HG02798 (cell line): ENCODE results near the gene MTA1.

Experiments used
- ATAC-seq: cut with Tn5 transposase; IDR thresholded peaks from one replicate; pipeline ENCODE4 v1.9.1; 2021; ENCODE audit warnings: mild to moderate bottlenecking; ENCODE audit not compliant: unreplicated experiment, poor library complexity

MTA1 gene

DNA sequence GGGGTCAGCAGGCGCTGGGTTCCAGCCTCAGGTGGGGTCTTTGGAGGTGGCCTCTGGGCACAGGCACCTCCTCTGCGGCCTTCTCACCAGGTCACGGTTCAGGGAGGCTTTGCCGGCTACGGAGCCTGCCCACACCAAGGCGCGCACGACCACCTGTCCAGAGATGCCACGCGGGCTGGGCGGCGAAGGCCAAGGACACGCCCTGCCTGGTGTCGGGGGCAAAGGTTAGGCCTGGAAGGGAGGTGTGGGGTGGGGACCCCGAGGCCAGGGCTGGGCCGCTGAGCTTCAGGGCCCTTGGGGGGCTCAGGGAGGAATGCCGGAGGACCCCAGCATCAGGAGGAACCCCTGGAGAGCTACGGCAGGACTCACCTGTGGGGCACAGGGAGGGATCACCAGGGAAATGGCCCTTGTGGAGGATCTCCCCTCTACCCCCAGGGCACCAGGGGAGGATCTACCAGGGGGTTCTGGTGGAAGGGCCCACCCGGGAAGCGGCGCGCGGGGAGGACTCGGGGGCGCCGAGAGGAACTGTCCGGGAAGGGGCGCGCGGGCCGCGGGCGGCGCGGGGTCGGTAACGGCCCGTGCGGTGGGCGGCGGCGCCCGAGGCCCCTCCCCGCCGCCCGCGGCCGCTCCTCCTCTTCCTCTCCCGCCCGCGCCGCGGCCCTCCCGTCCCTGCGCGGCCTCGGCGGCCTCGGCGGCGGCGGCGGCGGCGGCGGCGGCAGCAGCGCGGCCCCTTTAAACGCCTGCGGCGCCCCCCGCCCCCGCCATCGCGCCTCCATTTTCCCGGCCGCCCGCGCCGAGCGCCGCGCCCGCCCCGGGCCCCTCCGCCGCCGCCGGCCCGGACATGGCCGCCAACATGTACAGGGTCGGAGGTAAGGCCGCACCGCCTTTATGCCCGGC is at the start of gene MTA1:
Gene MTA1 (plus strand): TSS at position 633 of the 897 bp plus-strand sequence. CDS start 209 bp downstream, at position 842.
- peak; percentile 58 for ATAC-seq

DNA sequence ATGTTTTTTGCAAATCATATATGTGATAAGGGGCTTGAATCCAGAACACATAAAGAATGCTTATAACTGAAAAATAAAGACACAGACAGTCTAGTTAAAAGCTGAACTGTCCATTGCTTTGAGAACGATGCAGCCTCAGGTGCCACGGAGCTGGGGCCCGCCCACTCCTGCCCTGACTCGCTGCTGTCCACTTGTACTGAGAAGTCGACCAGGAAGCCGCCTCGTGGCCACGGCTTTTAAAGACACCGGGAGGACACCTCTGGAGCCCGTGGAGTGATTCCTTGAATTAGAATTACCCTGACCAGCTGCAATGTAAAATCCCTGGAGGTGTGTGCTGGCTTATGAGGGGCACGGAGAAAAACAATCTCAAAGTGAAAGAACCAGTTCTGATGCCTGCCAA is 45.2 kb upstream of the MTA1 start:
- no peak for ATAC-seq

DNA sequence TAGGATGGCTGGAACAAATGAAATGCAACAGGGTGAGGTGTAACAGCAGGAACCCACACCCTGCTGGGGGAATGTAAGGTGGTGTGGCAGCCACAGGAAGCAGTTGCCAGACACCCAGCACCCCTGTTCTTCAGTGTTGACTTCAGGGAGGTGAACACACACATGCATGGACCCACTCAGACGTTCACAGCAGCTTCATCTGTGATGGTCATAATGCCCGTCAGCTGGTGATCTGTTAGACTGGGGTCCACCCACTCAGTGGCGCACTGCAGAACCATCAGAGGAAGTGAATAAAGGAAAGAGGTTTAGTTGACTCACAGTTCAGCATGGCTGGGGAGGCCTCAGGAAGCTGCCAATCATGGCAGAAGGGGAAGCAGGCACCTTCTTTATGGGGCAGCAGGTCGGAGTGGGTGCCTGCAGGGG is 44.0 kb upstream of the MTA1 start:
- no peak for ATAC-seq

DNA sequence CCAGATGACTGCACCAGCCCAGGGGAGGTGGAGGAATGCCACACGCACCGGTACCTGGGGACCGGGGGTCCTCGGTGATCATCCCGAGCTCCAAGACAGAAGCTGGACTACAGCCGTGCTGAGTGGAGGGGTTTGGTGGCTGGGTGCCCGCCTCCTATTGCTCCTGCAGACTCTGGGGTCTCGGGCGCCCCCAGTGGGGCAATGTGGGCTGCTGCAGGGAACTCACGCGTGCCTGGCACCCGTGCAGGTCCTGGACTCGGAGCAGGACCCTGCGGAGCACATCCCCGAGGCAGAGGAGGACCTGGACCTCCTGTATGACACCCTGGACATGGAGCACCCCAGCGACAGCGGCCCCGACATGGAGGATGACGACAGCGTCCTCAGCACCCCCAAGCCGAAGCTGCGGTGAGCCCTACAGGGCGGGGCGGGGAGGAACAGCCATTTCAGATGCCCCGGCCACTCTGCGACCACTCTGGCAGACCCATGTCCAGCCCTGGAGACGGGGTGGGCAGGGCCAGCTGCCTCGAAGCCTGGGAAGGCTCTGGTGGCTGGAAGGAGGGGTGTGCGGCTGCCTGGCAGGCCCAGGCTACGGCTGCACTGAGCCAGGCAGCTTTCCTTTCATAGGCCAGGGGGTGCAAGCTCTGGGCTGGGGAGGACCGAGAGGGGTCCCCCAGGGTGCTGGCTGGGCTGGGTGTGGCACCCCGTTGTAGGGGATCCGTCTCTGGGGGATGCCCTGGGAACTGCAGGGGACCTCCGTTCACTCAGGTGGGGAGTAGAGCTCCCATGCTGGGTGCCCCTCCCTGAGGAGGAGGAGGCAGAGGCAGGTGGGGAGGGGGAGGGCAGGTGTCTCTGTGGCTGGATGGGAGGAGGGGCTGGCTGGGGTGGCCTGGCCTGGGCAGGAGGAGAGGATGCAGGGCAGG is 42.8 kb upstream of the MTA1 start:
- no peak for ATAC-seq

DNA sequence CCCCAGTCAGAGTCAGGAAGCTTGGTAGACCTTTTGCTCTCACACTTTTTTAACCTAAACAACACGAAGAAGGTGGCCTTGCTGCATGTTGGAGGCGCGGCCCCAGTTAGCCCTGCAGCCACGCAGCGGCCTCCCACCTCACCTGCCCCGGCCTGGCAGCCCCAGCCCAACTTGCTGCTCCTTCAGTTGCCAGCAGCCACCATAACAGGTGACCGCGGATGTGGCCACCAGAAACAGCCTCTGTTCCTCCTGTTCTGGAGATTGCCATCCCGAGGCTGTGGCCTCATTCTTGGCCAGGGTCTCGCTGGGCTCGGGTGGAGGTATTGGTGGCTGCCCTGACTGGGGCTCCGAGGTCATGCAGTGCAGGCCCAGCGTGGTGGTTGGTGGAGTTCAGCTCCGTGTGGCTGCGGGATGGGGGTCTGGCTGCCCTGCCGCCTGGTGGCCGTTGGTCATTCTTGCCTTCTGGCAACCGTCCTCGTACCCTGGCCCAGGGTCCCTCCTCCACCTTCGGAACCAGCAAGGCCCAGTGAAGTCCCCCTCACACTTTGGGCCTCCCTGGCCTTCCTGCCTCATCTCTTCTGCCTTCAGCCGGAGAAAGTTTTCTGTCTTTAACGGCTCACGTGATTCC is 42.0 kb upstream of the MTA1 start:
- ATAC-seq = no peak

DNA sequence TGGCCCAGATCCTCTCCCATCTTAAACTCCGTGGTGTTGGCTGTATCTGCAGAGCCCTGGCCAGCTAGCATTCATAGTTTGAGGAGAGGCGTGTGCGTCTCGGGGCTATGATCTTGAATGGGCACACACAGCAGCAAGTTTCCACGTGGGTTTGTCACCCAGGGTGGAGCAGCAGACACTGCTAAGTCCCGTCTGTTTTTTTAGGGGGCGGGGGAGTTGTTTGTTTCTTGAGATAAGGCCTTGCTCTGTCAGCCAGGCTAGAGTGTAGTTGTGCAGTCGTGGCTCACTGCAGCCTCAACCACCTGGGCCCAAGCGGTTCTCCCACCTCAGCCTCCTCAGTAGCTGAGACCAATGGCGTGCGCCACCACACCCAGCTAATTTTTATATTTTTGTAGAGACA is 41.4 kb upstream of the MTA1 start:
- no peak for ATAC-seq

DNA sequence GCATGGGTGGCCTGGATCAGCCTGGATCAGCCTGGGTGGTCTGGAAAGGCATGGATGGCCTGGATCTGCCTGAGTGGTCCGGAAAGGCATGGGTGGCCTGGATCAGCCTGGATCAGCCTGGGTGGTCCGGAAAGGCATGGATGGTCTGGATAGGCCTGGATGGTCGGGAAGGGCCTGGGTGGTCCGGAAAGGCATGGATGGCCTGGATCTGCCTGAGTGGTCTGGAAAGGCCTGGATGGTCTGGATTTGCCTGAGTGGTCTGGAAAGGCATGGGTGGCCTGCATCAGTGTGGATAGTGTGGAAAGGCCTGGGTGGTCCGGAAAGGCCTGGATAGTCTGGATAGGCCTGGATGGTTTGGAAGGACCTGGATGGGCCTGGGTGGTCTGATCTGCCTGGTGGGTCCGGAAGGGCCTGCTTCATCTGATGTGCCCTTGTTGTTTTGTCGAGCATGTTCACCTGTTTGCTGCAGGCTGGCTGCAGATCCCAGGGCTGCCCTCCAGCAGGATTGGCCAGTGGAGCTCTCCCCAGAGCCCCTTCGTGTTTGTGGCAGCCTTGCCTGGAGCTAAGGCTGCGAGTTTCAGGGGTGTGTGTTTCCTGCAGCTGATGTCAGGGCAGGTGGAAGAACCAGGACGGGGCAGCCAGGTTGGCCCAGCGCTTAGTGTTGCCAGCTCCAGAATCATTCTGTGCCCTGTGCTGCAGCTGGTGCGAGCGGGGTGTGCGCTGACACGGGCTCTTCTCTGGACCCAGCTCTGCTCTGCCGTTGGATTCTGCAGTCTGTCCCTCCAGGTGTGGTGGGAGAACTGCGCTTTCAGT is 40.5 kb upstream of the MTA1 start:
- ATAC-seq = no peak

DNA sequence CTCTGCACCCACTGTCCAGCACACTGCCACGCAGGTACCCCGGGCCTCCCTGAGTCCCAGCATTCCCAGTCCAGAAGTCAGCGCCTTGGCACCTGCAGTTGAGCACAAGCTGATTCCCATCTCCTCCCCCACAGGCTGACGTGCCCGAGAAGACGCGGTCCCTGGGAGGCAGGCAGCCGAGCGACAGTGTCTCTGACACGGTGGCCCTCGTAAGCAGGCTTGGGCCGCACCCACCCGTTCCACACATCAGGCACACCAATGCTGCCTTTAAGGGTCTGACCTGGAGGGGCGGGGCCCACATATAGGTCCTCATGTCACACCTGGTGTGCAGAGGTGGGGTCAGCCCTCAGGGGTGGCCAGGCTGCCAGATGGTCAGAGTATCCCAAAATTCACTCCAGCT is 39.7 kb upstream of the MTA1 start:
- ATAC-seq = no peak

DNA sequence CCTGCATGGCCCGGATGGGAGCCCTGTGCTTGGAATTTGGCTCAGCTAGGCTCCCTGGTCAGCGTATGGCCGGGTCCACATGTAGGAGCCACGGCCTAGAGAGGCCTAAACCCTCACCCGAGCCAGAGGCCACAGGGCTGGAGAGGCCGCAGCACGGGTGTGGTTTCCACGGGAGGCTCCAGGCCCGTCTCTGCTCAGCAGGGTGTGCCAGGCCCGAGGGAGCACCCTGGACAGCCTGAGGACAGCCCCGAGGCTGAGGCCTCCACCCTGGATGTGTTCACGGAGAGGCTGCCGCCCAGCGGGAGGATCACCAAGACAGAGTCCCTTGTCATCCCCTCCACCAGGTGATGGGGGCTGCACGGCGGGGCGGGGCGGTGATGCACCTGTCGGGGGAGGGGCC is 38.9 kb upstream of the MTA1 start:
- no peak for ATAC-seq

DNA sequence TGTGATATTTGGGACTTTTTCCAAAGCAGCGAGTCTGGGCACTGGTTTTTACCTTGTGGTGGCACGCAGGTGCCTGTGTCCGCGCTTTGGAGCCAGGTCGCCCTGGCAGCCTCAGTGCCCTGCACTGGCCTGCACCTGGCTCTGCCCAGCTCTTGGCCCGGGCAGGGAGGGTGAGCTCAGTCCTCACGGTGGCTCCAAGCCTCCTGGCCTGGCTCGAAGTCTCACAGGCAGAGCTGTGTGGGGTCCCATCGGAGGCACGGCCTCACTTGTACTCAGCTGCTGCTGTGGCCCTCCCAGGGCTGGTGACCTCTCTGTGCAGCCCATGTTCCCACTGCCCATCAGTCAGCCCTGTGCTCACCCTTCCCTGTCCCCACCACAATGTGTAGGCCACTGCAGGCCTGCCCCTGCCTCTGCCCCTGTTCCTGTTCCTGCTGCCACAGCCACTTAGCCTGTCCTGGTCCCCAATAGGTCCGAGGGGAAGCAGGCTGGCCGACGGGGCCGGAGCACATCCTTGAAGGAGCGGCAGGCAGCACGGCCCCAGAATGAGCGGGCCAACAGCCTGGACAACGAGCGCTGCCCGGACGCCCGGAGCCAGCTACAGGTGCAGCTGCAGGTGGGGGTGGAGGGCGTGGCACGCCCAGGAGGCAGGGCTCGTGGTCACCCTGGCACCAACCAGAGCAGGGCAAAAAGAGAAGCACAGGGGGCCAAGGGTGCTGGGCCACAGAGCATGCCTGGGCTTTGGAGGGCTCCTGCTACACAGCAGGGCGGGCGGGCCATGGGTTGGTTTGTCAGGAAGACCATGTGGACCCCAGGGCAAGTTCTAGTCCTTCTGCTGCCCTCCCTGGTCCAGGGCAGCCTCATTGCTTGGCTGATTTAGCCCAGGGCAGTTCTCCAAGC is 37.9 kb upstream of the MTA1 start:
- ATAC-seq = no peak

DNA sequence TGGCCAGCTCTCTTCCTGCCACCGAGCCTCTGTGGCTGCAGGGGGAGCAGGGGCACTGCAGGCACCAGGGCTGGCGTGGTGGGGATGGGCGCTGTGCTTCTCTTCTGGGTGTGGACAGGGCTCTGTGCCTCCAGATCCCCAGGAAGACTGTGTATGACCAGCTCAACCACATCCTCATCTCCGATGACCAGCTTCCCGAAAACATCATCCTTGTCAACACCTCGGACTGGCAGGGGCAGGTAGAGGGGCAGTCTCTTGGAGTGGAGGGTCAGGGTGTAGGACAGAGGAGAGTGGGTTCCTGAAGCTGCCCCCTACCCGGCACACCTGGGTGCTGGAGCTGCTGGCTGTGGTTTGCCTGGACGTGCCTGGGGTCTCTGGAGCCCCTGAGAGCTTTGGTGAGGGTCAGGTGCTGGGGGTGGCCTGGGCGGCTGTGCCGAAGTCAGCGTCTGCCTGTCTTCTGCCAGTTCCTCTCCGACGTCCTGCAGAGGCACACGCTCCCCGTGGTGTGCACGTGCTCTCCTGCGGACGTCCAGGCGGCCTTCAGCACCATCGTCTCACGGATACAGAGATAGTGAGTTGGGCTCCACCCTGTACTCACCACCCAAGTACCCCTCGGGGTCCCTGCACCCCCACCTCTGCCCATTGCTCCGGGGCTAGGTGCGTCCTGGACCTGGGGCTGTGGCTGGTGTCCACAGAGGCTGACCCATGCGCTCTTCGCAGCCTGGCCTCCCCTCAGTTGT is 37.1 kb upstream of the MTA1 start:
- no peak for ATAC-seq

DNA sequence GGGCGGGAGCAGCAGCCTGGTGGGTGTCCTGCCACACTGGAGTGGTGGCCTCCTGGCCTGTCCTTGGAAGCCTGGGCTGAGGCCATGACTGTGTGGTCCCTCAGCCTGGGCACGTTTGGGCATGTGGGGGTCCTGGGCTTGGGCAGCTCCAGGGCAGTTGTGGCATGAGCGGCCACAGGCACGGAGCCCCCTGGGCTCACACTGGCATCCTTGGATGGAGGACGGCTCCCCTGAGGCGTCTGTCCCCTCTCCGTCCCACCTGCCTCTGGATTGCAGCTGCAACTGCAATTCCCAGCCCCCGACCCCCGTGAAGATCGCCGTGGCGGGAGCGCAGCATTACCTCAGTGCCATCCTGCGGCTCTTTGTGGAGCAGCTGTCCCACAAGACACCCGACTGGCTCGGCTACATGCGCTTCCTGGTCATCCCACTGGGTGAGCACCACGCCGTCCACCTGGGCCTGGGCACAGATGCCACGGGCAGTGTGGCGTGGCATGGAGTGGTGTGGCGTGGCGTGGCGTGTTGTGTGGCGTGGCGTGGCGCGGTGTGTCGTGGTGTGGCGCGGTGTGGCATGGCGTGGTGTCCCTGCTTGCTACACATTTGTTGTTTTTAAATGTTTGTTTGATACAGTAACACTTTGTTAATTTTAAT is 36.4 kb upstream of the MTA1 start:
- no peak for ATAC-seq

DNA sequence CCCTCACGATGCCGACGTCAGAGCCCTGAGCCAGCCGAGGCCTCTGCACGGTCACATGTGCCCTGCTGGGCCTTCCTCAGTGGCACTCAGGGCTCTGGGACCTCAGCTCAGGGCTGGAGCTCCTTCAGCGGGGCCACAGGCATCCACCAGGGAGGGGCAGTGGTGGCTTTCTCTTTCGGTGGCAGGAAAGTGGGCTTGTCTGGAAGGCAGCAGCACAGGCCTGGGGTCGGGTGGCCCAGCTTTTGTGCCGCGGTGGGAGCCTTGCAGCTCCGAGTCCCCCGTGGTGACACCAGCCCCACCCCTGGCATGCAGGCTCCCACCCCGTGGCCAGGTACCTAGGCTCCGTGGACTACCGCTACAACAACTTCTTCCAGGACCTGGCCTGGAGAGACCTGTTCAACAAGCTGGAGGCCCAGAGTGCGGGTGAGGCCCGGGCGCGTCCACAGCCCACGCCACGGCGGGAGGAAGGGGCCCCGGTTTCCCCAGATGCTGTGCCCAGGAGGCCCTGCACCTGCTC is 35.5 kb upstream of the MTA1 start:
- ATAC-seq = no peak

DNA sequence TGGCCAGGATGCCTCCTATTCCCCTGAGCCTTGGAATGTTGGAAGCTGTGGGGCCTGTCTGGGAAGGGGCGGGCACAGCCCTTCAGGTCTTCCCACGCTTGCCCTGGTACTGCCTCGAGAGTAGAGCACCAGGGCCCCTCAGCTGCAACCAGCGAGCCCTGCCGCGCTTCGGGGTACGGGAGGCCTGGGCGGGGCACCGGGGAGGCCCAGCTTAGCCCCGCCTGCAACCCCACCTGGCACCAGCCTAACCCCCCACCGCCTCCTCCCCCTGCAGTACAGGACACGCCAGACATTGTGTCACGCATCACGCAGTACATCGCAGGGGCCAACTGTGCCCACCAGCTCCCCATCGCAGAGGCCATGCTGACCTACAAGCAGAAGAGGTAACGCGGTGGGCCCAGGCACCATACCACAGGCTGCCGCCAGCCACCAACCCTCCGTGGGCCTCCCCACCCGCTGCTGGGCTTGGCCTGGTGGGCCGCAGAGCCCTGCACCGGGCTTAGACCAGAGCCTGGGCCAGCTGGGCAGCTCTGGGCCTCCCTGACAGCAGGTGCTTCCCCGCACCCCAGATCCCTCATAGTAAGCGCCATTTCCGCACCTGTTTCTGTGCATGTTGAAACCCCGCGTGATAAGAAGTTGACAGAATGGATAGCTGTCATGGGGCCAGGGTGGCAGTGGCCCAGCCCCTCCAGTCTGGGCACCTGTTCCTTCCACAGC is 34.9 kb upstream of the MTA1 start:
- ATAC-seq = no peak

DNA sequence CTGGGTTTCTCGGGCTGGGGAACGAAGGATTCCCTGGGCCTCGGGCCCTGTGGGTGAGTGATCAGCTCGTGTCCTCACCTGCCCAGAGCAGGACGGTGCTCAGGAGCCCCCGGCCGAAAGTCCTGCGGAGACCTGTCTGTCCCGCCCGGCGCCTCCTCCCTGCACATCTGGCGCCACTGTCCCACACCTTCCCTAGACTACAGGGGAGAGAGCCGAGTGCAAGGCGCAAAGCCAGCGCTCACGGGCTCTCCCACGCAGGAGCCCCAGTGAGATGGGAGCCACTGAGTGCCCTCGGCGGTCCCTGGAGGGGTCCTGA is 34.3 kb upstream of the MTA1 start:
- no peak for ATAC-seq

DNA sequence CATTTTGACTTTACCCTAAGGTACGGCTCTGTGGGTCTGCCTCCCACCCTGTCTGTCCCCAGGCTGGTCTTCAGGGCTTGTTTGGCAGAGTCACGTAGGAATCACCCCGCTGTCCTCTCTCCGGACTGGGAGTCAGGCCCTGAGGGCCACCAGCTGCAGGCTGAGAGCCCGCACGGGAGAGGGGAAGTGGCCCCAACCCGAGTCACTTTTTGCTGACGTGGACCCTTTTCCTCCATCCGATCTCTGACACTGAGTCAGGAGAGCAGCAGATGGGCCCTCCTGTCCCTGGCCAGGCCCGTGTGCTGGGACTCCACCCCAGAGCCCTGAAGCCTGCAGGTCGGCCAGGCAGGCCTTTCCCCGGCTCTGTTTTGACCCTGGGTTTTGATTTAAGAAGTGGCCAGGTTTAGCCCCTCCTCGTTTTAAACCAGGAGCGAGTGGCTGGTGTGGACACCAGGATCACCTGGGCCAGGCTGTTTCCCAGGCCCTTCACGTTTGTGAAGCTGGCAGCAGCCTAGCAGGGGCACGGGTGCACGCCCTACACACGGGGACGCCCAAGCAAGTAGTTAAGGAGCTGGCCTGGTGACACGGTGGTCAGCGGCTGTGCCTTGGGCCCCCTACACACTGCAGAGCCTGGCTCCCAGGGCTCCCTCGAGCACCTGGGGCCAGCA is 33.8 kb upstream of the MTA1 start:
- ATAC-seq = no peak
